Measurements from ENCODE around the gene XIRP2.

XIRP2 gene

GRCh38 chr2:167196461-167197252 lies 308.4 kb downstream of the XIRP2 start:
- Mint-ChIP-seq H3K36me3 (no peaks in the 10 kb centered on the region), H3K27me3 (no peaks in the 10 kb centered on the region), H3K4me3 (no peak overlapping the region), H3K4me1 (no peaks in the 10 kb centered on the region), H3K9me3 (no peaks in the 10 kb centered on the region), H3K27ac (no peak overlapping the region)
- no peak for DNase-seq
- CTCF ChIA-PET: no interaction called here

- Mint-ChIP-seq H3K27ac (no peak overlapping the region), H3K4me1 (no peaks in the 10 kb centered on the region), H3K4me3 (no peak overlapping the region), H3K27me3 (no peaks in the 10 kb centered on the region), H3K9me3 (no peaks in the 10 kb centered on the region), H3K36me3 (no peaks in the 10 kb centered on the region)
- CTCF ChIA-PET: no interaction called here
- no peak for DNase-seq
These were observed 309.7 kb downstream of the XIRP2 start for GRCh38 chr2:167198009-167198408.

DNA sequence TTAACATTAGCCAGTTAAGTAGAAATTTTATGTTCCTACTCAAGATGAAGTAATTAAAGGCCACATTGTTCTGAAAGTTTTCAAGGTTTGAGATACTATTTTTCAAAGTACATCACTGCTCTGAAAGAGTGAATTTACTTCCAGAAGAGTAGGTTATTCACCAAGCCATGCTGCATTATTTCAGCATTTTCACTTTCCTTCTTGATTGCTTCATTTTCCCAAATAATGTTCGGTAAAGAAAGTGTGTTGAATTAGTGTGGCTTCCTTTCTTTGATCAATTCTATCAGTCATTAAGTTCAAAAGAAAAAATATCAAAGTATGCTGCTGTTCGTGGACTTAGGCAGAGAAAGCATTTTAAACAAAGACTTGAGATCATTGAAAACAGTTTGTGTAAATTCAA lies 310.3 kb downstream of the XIRP2 start:
- CTCF ChIA-PET: no interaction called here
- H3K27me3 Mint-ChIP-seq: no peaks in the 10 kb centered on the region
- no peaks in the 10 kb centered on the region for H3K36me3 Mint-ChIP-seq
- H3K27ac Mint-ChIP-seq: no peak overlapping the region
- H3K4me3 Mint-ChIP-seq: no peak overlapping the region
- H3K4me1 Mint-ChIP-seq: no peaks in the 10 kb centered on the region
- H3K9me3 Mint-ChIP-seq: no peaks in the 10 kb centered on the region
- no peak for DNase-seq

- H3K4me3 Mint-ChIP-seq: no peak overlapping the region
- no peaks in the 10 kb centered on the region for H3K4me1 Mint-ChIP-seq
These were observed 311.7 kb downstream of the XIRP2 start for GRCh38 chr2:167200019-167200418.

DNA sequence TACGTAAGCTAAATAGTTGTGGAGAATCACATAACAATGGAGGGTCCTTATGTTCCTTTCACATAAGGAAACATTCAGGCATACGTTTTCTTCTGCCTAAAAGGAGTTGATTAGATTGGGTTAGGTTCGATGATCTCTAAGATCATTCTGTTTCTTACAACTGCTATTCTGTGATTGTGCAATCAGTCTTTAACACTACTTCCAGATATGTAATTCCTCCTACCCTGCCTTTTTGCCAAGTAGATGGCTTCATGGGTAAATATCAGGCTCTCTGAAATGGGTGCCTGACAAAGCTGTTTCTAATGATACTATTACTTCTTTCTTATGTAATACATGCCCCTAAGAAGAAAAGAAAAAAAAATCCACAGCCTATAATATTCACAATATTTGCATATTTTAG lies 321.5 kb downstream of the XIRP2 start:
- Mint-ChIP-seq H3K4me3 (no peak overlapping the region), H3K27ac (no peak overlapping the region), H3K36me3 (no peaks in the 10 kb centered on the region), H3K9me3 (no peaks in the 10 kb centered on the region), H3K4me1 (no peaks in the 10 kb centered on the region), H3K27me3 (no peaks in the 10 kb centered on the region)
- CTCF ChIA-PET: no interaction called here
- DNase-seq: no peak

More at GRCh38 chr2:167200019-167200418, 311.7 kb downstream of the XIRP2 start:
- Mint-ChIP-seq H3K9me3 (no peaks in the 10 kb centered on the region), H3K27ac (no peak overlapping the region), H3K27me3 (no peaks in the 10 kb centered on the region), H3K36me3 (no peaks in the 10 kb centered on the region)
- DNase-seq: no peak
- CTCF ChIA-PET: no interaction called here

- H3K4me1 Mint-ChIP-seq: no peaks in the 10 kb centered on the region
- H3K36me3 Mint-ChIP-seq: no peaks in the 10 kb centered on the region
- no peaks in the 10 kb centered on the region for H3K27me3 Mint-ChIP-seq
- no peak overlapping the region for H3K27ac Mint-ChIP-seq
- peak; percentile 31 for DNase-seq
- no peak overlapping the region for H3K4me3 Mint-ChIP-seq
- H3K9me3 Mint-ChIP-seq: no peaks in the 10 kb centered on the region
- CTCF ChIA-PET: interaction anchor here (0.7 to 1.5 kb wide), 2 partner anchors 27 to 79 kb away, joined by 3 read pairs; no protein-coding TSS in a partner anchor
These were observed 323.9 kb downstream of the XIRP2 start for GRCh38 chr2:167212014-167212648.

DNA sequence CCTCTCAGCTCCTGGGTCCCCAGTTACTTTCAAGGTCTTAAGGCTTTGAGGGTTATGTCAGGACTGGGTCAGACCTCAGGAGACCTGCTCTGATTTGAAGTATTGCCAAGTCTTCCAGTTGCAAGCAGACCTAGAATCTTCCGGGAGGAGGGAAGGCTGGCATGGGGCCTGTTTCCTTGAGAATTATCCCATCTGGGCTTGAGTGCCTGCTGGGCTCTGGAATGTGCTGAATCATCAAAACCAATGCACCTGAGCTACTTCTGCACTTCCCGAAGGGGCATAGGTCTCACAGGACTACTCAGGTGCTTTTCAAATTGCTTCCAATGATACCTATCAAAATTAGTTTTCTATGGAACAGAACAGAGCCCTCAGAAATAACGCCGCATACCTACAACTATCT lies 327.3 kb downstream of the XIRP2 start:
- no peaks in the 10 kb centered on the region for H3K9me3 Mint-ChIP-seq
- CTCF ChIA-PET: no interaction called here
- H3K27ac Mint-ChIP-seq: no peak overlapping the region
- H3K27me3 Mint-ChIP-seq: no peaks in the 10 kb centered on the region
- H3K4me1 Mint-ChIP-seq: no peaks in the 10 kb centered on the region
- no peak overlapping the region for H3K4me3 Mint-ChIP-seq
- no peaks in the 10 kb centered on the region for H3K36me3 Mint-ChIP-seq
- no peak for DNase-seq

DNA sequence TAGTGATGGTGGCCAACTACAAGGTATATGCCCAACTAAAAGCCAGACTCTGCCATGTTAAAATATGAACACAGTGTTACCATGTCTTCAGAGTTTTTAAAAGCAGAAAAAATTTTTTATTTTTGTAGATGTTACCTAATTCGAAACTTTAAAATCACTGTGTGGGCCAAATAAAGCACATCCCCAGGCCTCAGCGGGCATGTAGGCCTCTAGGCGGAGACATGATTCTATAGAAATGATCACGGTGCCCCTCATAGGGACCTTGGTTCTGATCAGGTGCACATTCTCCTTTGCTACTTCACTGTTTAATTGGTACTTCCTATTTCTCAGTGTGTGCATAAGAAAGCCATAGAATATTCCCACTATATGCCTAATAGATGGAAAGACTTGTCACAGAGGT lies 349.2 kb downstream of the XIRP2 start:
- CTCF ChIA-PET: no interaction called here
- H3K27me3 Mint-ChIP-seq: no peaks in the 10 kb centered on the region

GRCh38 chr2:167240671-167241070 lies 352.4 kb downstream of the XIRP2 start:
- no peaks in the 10 kb centered on the region for H3K36me3 Mint-ChIP-seq

More for the DNA sequence above, 349.2 kb downstream of the XIRP2 start:
- no peaks in the 10 kb centered on the region for H3K36me3 Mint-ChIP-seq
- DNase-seq: no peak
- no peaks in the 10 kb centered on the region for H3K9me3 Mint-ChIP-seq
- H3K4me3 Mint-ChIP-seq: no peak overlapping the region
- no peaks in the 10 kb centered on the region for H3K4me1 Mint-ChIP-seq
- H3K27ac Mint-ChIP-seq: no peak overlapping the region

GRCh38 chr2:167249197-167249596 lies 360.9 kb downstream of the XIRP2 start:
- no peaks in the 10 kb centered on the region for H3K4me1 Mint-ChIP-seq
- H3K27me3 Mint-ChIP-seq: no peaks in the 10 kb centered on the region
- no peak overlapping the region for H3K4me3 Mint-ChIP-seq
- no peak for DNase-seq
- CTCF ChIA-PET: no interaction called here
- H3K27ac Mint-ChIP-seq: no peak overlapping the region
- H3K36me3 Mint-ChIP-seq: no peaks in the 10 kb centered on the region
- H3K9me3 Mint-ChIP-seq: peaks cover 1% of the 10 kb centered on the region

More at GRCh38 chr2:167240671-167241070, 352.4 kb downstream of the XIRP2 start:
- CTCF ChIA-PET: no interaction called here
- Mint-ChIP-seq H3K9me3 (no peaks in the 10 kb centered on the region), H3K4me1 (no peaks in the 10 kb centered on the region), H3K27me3 (no peaks in the 10 kb centered on the region), H3K4me3 (no peak overlapping the region), H3K27ac (no peak overlapping the region)
- DNase-seq: no peak

DNA sequence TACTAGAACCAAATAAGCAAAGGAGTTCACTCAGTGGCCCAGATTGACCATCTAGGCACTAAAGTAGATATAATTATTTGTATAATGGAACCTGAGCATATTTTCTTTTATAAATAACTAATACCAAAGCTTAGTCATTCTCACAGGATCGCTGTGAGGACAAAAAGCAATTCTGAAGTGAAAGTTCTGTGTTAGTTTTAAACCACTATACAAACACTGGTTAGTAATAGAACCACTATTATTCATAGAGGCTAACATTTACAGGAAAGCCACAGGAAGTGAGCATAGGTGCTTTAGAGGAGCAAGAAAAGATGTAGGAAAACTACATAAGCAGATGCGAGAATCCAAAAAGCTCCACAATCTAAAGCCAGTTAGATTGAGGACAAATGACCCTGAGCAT lies 364.7 kb downstream of the XIRP2 start:
- Mint-ChIP-seq H3K4me3 (no peak overlapping the region), H3K27ac (no peak overlapping the region), H3K4me1 (no peaks in the 10 kb centered on the region), H3K27me3 (no peaks in the 10 kb centered on the region), H3K36me3 (no peaks in the 10 kb centered on the region), H3K9me3 (peaks cover 1% of the 10 kb centered on the region)
- no peak for DNase-seq
- CTCF ChIA-PET: no interaction called here

- DNase-seq: no peak
- Mint-ChIP-seq H3K4me1 (no peaks in the 10 kb centered on the region), H3K4me3 (no peak overlapping the region), H3K27me3 (no peaks in the 10 kb centered on the region), H3K36me3 (no peaks in the 10 kb centered on the region), H3K9me3 (no peaks in the 10 kb centered on the region), H3K27ac (no peak overlapping the region)
- CTCF ChIA-PET: interaction anchor here (0.5 kb wide), 1 partner anchor 735 kb away, joined by 3 read pairs; no protein-coding TSS in a partner anchor
These were observed 366.4 kb downstream of the XIRP2 start for GRCh38 chr2:167254721-167255120.

DNA sequence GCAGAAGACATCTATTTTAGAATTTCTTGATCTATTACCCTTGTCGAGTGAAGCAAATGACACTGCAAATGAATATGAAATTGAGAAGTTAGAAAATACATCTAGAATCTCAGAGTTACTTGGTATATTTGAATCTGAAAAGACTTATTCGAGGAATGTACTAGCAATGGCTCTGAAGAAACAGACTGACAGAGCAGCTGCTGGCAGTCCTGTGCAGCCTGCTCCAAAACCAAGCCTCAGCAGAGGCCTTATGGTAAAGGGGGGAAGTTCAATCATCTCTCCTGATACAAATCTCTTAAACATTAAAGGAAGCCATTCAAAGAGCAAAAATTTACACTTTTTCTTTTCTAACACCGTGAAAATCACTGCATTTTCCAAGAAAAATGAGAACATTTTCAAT lies 370.4 kb downstream of the XIRP2 start:
- Mint-ChIP-seq H3K27ac (no peak overlapping the region), H3K36me3 (no peaks in the 10 kb centered on the region)
- CTCF ChIA-PET: no interaction called here

GRCh38 chr2:167264380-167264779 lies 376.1 kb downstream of the XIRP2 start:
- CTCF ChIA-PET: interaction anchor here (1.1 kb wide), 1 partner anchor 853 kb away, joined by 3 read pairs; no protein-coding TSS in a partner anchor
- H3K27ac Mint-ChIP-seq: no peak overlapping the region
- H3K4me3 Mint-ChIP-seq: no peak overlapping the region
- DNase-seq: no peak
- no peaks in the 10 kb centered on the region for H3K36me3 Mint-ChIP-seq
- no peaks in the 10 kb centered on the region for H3K27me3 Mint-ChIP-seq
- peaks cover 9% of the 10 kb centered on the region for H3K9me3 Mint-ChIP-seq
- H3K4me1 Mint-ChIP-seq: no peaks in the 10 kb centered on the region

More for the DNA sequence above, 370.4 kb downstream of the XIRP2 start:
- H3K4me3 Mint-ChIP-seq: no peak overlapping the region
- H3K4me1 Mint-ChIP-seq: no peaks in the 10 kb centered on the region
- H3K27me3 Mint-ChIP-seq: no peaks in the 10 kb centered on the region
- no peak for DNase-seq
- H3K9me3 Mint-ChIP-seq: no peaks in the 10 kb centered on the region

DNA sequence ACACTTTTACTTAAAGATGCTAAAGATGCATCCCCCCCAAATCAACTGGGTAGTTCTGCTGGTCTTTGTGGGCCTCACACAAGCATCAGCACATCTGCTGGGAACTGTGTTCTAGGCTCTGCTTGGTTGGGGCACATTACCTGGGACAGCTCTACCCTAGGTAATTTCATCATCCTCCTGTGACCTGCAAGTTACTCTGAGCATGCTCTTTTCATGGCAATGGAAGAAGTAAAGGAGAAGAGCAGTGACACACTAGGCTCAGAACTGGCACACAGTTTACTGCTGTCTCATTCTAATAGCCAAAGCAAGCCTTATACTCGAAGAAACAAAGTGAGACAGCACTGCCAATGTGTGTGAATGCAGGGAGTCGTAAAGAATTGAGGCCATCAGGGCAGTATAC lies 376.7 kb downstream of the XIRP2 start:
- peaks cover 13% of the 10 kb centered on the region for H3K9me3 Mint-ChIP-seq
- no peak for DNase-seq
- no peak overlapping the region for H3K4me3 Mint-ChIP-seq
- no peaks in the 10 kb centered on the region for H3K4me1 Mint-ChIP-seq
- H3K36me3 Mint-ChIP-seq: no peaks in the 10 kb centered on the region
- H3K27ac Mint-ChIP-seq: no peak overlapping the region
- H3K27me3 Mint-ChIP-seq: no peaks in the 10 kb centered on the region
- CTCF ChIA-PET: interaction anchor here (1.1 kb wide), 1 partner anchor 852 kb away, joined by 3 read pairs; no protein-coding TSS in a partner anchor

Measured in activated naive CD4-positive, alpha-beta T cell treated with anti-CD3 and anti-CD28 coated beads, Interleukin-2, amount 10 ng/mL, durations not matched to agents 7 days and 5 days (primary cell).